Panc1 (cell line): ENCODE results near the gene CDK4.

Experiments
- POLR2AphosphoS5 ChIP-seq: IDR thresholded peaks from 2 replicates; pipeline ENCODE4 v1.6.1; 2012; ENCODE audit warnings: mild to moderate bottlenecking, low read depth, low read length, moderate library complexity
- TCF7L2 ChIP-seq: IDR thresholded peaks from 2 replicates; pipeline ENCODE4 v1.6.1; 2011; ENCODE audit warnings: mild to moderate bottlenecking, low read depth, low read length, inconsistent platforms
- TF ChIP-seq, protein P1 (sequence below): fragments of 450-650 bp; IDR thresholded peaks from 2 replicates; pipeline ENCODE4 v1.5.1; 2017; ENCODE audit warnings: mild to moderate bottlenecking
- TF ChIP-seq, protein P2 (sequence below), 2 experiments: IDR thresholded peaks; 2 replicates each; pipeline ENCODE4 v1.6.1; 2011 to 2012; ENCODE audit warnings: low read depth in 2 of 2, control low read depth in 1 of 2, low read length in 1 of 2, mild to moderate bottlenecking in 1 of 2, moderate library complexity in 1 of 2; ENCODE audit not compliant: insufficient read depth in 1 of 2

DNA sequence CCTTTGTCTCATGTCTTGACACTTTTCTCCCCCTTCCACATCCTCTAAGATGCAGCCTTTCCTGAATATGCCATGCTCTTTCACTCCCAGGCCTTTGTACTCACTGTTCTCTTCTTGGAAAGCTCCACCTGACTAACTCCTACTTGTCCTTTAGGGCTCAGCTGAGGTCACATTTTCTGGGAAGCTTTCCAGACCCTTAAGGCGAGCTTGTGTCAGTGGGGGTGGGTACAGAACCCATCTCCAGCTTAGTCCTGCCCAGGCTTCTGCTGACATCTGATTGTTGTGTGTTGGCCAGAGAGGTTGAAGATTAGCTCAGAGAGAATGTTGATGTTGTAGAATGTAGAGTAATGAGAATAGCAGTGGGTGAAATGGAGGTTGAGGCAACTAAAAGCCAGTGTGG is 27.6 kb upstream of the CDK4 start:
- TF ChIP-seq POLR2AphosphoS5 (no peak), TCF7L2 (no peak)
- TF ChIP-seq, protein P1, sequence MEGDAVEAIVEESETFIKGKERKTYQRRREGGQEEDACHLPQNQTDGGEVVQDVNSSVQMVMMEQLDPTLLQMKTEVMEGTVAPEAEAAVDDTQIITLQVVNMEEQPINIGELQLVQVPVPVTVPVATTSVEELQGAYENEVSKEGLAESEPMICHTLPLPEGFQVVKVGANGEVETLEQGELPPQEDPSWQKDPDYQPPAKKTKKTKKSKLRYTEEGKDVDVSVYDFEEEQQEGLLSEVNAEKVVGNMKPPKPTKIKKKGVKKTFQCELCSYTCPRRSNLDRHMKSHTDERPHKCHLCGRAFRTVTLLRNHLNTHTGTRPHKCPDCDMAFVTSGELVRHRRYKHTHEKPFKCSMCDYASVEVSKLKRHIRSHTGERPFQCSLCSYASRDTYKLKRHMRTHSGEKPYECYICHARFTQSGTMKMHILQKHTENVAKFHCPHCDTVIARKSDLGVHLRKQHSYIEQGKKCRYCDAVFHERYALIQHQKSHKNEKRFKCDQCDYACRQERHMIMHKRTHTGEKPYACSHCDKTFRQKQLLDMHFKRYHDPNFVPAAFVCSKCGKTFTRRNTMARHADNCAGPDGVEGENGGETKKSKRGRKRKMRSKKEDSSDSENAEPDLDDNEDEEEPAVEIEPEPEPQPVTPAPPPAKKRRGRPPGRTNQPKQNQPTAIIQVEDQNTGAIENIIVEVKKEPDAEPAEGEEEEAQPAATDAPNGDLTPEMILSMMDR: no peak
- TF ChIP-seq, protein P2, sequence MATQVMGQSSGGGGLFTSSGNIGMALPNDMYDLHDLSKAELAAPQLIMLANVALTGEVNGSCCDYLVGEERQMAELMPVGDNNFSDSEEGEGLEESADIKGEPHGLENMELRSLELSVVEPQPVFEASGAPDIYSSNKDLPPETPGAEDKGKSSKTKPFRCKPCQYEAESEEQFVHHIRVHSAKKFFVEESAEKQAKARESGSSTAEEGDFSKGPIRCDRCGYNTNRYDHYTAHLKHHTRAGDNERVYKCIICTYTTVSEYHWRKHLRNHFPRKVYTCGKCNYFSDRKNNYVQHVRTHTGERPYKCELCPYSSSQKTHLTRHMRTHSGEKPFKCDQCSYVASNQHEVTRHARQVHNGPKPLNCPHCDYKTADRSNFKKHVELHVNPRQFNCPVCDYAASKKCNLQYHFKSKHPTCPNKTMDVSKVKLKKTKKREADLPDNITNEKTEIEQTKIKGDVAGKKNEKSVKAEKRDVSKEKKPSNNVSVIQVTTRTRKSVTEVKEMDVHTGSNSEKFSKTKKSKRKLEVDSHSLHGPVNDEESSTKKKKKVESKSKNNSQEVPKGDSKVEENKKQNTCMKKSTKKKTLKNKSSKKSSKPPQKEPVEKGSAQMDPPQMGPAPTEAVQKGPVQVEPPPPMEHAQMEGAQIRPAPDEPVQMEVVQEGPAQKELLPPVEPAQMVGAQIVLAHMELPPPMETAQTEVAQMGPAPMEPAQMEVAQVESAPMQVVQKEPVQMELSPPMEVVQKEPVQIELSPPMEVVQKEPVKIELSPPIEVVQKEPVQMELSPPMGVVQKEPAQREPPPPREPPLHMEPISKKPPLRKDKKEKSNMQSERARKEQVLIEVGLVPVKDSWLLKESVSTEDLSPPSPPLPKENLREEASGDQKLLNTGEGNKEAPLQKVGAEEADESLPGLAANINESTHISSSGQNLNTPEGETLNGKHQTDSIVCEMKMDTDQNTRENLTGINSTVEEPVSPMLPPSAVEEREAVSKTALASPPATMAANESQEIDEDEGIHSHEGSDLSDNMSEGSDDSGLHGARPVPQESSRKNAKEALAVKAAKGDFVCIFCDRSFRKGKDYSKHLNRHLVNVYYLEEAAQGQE (IDR thresholded peaks at IDR 0.05; ENCODE audit: insufficient read depth in 1 of 2, low read depth in 2 of 2, low read length in 1 of 2): no peak
